ENCODE data around the gene VAV3.

DNA sequence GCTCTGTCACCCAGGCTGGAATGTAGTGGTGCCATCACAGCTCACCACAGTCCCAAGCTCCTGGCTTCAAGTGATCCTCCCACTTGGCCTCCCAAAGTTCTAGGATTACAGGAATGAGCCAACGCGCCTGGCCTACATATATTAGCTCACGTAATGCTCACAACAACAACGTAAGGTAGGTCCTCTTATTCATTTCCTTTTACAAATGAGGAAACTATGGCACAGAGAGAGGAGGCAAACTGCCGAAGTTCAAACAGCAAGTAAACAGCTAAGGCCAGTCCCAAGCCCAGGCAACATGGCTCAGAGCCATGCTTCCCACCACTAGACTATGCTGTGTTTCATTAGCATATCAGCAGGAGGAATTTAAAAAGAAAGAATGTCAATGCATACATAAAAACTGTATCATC, 284.4 kb downstream of the VAV3 start:
- TF ChIP-seq GABPA (tag; conservative IDR thresholded peaks at IDR 0.05; ENCODE audit: low read depth) (no peak), ZNF143 (CRISPR knock-in tag; IDR thresholded peaks at IDR 0.05) (no peak), SIN3A (IDR thresholded peaks at IDR 0.05; ENCODE audit: borderline replicate concordance in 2 of 2, control insufficient read depth in 1 of 2, low read depth in 2 of 2, low read length in 2 of 2) (no peak)
- TF ChIP-seq, protein P1, sequence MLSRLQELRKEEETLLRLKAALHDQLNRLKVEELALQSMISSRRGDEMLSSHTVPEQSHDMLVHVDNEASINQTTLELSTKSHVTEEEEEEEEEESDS (CRISPR knock-in tag; IDR thresholded peaks at IDR 0.05): no peak
